Left forelimb (tissue), 1 donor: ENCODE measurements around the gene GLP1R.

Experiments used
- DNase-seq: peaks from one replicate; pipeline ENCODE4 v3.0.0-alpha.2; 2018; ENCODE audit warnings: low spot score

Gene GLP1R

DNA sequence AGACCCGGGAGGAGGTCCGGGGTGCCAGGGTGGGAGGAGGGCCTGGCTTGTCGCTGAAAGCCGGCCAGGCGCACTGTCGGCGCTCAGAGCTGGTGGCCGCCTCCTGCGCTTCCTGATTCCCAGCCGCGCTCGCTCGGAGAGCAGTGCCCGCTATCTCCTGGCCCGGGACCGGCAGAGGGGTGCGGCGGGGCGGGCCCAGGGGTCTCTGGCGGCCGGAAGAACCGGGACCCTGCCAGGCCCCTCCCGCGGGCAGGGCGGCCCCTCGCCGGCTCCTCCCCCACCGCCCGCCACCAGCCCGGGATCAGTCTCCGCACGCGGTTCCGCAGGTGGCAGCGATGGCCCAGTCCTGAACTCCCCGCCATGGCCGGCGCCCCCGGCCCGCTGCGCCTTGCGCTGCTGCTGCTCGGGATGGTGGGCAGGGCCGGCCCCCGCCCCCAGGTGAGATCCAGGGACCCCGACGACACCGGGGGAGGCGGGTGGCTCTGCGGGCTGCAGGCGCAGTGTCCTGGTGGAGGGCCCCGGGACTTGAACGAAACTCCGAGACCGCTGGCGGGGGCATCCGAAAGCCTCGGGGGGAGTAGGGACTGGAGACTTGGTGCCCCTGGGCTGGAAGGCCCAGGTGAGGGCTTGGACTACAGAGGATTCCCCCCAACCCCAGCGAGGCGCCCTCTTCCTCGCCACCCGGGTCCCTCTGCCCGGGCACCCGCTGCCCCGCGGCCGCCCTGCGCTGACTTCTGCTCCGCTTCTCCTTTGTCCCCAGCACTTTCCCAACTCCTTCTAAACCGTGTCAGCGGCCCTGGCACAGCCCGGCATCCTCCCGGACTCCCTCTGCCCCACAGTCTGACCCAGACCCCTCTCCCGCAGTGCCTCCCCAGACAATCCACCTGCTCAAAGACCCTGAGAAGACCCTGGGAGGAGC is at the start of gene GLP1R:
Gene GLP1R (plus strand): TSS at position 301 of the 919 bp plus-strand sequence. CDS start 60 bp downstream, at position 361.
- DNase-seq, result no peak

DNA sequence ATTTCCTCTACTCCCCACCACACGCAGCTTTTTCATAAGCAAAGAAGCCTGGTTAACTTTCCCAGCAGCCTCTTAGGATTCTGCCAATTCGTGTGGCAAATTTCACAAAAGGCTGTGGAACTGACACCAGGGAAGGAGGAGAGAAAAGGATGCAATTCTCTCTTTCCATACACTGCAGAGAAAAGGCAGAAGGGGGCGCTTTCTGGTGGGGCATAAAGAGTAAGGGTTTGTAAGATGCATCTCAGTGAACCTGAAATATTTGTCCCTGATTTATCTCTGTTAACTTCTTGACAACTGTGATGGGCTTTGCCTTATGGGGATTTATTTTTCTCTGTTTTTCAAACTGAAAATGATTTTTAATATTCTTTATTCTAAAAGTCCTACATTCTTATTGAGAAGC is 45.5 kb upstream of the GLP1R start:
- no peak for DNase-seq

DNA sequence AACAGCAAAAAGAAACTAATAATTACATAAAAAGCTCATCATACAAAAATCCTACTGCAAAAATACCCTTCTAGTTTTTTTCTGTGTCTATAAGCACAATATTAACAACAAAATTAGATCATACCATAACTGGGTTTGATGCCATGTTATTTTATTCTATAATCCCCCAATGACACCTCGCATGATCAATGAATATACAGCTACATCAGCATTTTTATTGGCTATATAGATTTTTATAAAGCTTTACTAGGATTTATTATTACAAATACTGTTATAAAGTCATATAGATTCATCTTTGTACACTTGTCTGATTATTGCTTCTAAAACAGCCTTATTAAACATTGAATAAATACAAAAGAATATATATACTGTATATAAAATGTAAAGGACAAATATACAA is 45.1 kb upstream of the GLP1R start:
- no peak for DNase-seq

DNA sequence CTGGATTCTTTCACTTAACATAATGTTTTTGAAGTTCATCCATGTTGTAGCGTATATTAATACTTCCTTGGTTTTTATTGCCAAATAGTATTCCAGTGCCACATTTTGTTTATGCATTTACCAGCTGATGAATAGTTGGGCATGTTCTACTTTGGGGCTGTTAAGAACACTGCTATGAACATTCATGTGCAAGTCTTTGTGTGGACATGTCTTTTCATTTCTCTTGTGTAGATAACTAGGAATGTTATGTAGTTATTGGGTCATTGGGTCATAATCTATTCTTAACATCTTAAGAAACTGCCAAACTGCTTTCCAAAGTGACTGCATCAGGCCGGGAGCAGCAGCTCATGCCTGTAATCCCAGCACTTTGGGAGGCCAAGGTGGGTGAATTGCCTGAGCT is 43.8 kb upstream of the GLP1R start:
- no peak for DNase-seq

DNA sequence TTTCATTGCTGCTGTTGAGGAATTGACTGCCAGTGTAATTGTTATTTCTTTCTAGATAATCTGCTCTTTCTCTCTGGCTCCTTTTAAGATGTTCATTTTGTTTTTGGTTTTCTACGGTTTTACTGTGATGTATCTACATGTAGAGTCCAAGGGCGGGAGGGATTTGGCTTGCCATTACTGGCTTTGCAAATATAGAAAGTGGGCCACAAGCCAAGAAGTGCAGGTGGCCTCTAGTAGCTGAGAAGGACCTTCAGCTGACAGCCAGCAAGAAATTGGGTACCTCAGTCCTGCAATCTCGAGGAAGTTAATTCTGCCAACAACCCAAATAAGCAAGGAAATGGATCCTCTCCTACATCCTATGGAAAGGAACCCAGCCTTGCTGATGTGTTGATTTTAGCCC is 42.8 kb upstream of the GLP1R start:
- no peak for DNase-seq

DNA sequence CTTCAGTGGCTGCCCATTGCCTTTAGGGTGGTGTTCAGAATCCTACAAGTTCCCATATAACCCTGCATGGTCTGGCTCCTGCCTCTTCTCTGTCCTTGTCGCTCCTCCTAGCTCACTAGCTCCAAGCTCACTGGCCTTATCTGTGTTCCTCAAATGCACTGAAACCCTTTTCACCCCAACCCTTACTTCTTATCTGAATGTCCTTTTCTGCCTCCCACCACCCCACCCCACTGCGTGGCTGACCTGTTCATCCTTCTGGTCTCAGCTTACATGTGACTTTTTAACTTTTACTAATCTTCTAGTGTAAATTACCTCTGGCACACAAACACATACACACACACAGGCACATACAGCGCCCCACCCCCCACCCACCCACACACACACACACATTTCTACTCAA is 41.0 kb upstream of the GLP1R start:
- DNase-seq, result no peak

DNA sequence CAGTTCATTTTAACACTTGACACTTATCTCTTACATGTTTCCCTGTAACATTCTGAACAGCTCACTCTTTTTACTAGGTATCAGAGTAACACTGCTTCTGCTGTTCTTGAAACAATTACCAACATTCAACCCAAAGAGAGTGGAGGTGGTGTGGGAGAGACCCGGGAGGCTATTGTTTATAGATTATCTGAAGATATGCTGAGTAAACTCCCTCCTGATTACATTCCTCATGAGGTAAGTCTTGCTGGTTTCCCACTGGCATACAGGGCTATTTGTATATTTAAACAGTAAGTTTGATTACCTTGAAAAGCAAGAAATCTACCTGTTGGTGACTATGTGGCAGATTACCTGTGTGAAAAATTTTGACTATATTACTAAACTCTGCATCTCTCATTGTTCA is 39.8 kb upstream of the GLP1R start:
- no peak for DNase-seq

DNA sequence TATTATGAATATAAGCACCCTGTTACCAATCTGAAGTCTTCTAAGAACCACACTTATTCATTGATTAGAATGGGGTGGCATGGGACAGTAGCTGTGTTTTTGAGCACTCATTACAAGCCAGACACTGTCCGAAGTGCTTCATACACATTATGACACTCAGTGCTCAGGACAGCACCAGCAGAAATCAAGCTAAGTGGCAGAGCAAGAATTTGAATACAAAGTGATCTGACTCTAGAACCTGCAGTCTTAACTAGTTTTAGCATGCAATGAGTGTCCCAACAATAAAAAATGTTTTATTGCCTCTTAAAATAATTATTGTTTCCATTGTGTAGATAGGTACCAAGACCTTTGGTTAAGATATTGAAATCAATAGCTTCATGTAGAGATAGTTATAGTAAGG is 39.1 kb upstream of the GLP1R start:
- DNase-seq, result no peak

DNA sequence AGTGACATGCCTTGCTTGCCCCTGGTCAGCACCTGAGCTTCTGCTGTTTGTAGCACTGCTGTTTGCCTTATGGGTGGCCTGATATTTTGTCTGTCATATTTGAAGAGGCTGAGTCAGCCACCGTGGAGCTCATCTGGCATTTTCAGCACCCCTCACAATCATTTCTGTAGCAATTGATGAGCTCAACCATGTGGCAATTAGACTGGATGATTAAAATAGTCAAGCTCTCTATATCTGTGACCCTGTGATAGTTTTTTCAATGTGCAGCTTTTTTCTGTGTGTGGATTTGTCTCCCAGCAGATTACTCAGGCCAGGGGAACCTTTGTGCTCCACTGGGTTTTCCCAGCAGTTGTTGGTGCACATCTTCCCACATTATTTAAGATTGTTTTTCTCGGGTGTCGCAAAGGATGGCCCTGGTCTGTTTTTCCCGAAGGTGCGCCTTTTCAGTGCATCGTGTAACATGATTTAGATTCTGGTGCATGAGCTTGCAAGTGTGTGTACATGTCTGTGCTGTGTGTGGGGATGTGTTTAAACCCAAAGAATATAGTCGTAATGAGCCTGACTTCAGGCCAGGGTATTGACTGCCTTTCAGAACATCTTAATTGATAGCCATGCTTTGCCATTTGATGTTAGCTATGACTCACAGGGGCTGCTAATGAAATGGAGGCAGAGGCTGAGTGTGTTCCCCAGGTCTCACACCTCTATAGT is 31.6 kb upstream of the GLP1R start:
- DNase-seq, result no peak

DNA sequence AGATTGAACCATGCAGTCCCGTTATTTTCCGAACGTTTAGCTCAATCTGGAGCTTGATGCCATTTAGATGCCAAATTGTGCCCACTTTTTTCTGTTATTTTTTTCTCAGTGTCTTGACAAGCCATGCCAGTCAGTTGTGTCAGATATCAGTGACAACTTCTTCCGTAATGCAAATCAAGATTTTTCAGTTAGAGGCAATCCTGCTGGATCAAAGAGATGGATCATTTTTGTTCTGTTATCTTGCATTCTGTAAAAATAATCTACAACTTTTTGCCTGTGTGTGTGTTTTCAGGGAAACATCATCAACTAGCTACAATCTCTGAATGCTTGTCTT is 31.1 kb upstream of the GLP1R start:
- no peak for DNase-seq

DNA sequence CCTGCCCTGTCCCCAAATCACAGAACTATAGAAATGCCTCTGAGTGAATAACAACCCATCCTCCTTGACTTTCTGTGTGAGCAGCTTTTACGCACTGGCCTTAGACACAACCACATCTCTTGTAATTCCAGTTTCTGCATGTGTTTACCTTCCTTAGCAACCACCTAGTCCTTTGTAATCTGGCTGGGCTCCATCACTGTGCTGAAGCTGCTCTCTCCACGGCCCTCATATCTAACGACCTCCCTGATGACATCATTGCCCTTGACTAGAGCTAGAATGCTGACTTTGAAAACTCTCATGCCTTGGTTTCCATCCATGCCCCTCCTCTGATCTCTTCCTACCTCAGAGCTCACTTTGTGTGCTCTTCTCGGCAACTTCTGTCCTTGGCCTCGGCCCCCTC is 30.5 kb upstream of the GLP1R start:
- no peak for DNase-seq

DNA sequence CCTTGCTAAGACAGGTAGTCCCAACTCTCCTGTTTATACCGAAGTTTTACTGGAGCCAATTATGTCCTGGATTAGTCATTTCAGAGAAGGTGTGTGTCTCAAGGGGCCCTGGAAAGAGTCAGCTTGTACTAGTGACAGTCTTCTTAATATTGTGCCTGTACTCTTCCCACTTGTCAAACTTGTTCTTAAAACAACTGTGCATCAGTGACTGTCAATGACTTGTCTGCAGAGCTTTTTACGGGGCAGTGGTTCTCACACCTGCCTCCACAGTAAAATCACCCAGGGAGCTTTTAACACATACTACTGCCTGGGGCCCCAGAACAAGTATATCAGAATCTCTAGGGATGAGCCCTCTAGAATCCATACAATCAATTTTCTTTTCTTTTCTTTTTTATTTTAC is 28.4 kb upstream of the GLP1R start:
- DNase-seq, result no peak

DNA sequence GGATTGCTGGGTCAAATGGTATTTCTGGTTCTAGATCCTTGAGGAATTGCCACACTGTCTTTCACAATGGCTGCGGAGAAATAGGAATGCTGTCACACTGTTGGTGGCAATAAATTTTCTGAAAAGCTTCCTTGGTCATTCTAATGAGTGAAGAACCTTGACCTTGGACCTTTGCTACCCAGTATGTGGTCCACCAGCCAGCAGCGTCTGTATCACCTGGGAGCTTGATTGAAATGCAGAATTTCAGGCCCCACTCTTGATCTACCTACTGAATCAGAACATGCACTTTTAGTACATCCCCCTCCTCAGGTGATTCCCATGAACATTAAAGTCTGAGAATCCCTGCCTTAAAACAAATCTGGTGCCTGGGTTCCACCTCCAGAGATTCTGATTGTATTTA is 27.5 kb upstream of the GLP1R start:
- DNase-seq, result no peak

DNA sequence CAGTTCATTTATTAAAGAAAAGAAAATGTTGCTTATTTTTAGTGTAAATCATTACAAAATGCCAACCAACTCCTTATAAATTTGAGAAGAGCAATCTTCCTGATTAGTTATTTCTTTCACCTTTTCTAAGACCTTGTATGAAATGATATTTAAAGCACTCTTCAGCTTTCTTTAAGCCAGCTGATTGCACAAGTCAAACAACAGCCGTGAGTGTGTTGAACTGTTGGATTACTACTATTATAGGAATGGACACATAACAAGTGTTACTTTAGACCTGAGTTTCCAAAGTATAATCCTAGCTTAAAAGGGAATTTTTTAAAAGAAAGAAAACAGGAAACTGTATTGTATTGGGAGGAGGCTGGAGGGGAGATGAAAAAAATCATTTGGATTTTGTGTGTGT is 26.8 kb upstream of the GLP1R start:
- DNase-seq, result no peak

DNA sequence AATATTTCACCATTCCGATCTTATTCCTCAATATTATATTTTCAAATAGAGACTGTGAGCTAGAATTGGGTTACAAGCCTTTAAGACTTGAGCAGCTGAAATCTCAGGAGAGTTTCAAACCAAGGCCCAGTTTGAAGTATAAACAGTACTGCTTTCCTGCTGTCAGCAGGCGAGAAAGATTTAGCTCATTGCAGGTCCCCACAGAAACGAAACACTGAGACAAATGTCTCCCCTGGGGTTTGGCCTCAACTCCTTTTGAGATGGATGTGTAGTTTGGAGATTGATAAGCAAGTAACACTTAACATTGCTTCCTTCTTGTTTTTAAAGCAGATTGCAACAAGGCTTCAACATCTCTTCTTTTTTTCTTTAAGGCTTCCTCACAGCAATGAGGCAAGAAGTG is 22.4 kb upstream of the GLP1R start:
- DNase-seq, result no peak

DNA sequence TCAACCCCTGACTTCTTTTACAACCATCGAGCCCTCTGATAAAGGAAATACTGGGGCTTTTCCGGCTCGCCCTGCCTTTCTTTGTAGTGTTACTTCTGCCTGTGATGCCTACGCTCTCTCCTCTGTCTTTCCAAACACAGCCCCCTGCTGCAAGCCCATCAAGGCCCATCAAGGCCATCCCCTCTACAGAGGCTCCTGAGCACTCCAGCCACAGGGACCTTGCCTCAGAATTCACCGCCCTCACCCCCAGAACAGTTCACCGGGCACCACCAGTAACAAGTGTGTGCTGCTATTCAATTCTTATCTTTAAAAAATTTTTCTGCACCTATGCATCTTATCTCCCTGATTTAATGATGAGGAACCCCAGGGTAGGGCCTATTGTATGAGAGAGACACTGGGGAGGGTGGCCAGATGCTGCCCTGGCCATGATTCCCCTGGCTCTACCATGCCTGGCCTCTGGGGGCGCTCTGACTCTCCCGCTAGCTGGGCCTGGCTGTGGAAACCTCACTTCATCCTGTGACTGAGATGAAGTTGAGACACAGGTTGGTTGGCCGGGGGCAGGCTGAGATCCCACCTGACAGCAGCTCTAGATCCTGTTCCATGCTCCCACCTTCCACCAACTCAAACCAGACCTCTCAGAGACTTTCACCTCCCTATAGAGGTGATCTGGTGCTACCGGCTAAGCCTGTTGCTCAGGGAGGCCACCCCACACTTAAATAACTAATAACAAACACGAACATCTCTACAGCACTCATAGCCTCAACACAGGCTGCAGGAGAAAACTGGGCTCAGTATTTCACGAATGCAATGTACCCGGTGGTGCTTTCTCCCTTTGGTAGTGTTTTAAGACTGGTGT is 19.2 kb upstream of the GLP1R start:
- DNase-seq, result no peak

DNA sequence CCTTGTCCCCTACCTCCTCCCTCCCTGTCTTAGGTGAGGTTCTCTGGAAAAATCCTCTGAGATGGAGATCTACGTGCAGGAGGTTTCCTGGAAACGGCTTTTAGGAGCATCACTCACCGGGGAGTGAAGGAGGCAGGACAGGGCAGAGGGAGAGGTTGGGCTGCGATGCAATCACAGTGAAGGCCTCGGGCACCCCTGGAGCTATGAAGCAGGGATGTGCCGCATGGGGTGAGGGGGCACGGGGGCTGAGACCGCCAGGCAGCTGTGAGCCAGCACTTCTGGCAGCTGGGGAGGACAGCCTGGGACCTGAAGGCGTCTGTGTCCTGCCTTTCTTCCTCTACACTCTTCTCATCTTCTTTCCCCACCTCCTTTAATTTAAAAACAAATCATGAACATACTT is 12.9 kb upstream of the GLP1R start:
- no peak for DNase-seq

DNA sequence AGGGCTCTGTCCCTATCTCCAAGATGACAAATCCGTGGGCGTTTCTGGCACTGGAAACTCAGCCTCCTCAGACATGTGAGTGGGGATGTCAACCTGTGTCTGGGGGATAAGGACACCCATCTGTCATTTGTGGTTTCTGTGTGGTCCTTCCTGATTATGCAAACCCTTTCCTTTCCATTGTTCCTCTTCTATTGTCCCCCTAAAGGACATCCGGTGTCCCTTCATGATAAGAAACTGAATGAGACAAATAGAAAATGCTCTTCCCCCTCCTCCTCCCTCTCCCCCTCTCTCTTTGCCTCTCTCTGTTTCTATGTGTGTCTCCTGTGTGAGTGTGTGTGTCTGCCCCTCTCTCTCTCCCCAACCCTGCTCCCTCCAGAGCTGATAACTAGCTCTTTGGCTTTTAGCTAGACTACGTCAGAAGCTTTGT is 11.5 kb upstream of the GLP1R start:
- no peak for DNase-seq

DNA sequence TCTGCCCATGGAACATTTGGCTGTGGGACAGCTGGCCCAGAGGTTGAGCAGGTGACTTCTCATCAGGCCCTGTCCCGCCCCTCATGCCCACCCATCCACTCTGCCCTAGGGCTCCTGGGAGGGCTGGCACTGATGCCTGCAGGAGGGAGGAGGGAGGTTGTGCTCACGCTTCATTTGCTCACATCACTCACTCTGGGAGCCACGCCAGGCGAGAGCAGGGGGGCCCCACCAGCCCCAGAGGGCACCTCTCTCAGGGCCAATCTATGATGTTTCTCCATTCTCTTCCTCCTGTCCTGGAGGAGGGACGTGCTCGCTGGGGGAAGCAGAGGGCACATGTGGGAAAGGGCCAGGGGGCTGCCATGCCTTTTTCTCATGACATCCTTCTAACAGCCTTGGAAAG is 10.9 kb upstream of the GLP1R start:
- DNase-seq, result no peak

DNA sequence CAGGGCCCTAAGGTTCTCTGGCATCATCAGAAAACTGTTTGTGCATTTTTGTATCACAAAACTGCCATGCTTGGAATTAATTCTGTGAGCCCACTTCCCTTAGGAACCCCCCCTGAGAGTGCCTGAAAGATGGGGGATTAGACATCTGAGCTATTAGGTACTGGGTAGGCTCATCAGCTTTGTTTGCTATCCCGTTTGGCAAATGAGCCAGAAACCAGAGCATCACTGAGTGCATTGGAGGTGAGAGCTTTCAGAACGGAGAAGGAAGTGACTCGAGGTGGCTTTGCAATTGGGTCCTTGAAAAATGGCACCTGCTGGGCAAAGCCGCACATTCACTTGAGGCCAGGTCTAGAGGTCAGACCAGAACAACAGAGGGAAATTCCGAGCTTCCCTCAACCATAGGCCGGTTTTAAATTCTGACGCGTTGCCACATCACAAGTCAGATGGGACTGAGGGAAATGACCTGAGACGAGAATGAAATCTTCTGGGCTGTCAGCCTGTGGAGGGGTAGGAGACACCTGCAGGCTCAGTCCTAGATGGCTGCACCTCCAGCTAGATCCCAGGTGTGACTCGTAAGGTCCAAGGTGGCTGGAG is 8.4 kb upstream of the GLP1R start:
- DNase-seq, result no peak

DNA sequence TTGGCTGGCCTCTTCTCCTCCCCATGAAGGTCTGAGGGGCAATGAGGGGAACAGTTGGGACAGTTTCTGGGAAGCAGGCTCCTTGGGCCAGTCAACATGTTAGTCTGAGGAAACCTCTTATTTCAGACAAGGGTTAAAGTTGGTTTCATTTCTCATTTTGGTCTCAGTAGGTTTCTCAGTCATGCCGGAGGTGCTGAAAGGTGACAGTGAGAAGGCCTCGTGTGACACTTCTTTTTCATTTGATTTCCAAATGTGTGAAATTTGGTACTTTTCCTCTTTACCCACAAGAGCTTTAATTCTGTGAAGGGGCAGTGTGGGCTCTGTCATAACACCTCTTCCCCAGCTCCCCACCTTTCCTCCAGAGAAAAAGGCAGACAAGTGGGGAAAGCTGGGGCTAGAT is 7.5 kb upstream of the GLP1R start:
- no peak for DNase-seq

DNA sequence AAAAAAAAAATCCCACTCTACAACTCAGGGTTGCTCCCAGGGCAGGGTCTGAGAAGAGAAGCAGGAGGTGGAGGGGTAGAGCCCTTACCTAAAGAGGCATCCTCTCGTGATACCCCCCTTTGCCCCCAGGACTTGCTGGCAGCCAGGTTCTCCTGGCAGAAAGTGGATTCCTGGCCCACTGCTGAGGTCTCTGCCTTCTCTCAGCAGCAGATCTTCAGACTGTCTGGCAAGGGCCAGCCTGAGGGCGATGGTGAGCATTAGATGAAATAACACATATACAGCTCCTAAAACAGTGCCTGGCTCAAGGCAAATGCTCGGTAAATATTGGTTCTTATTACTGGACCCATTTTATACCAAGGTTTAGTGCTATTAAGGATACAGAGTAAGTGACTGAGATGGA is 4.8 kb upstream of the GLP1R start:
- DNase-seq, result no peak
